Right ventricle myocardium inferior (tissue), 1 donor: ENCODE data around the gene TYRP1. TPM values are rescaled to one million over a fixed set of nuclear protein-coding genes. Genes with fewer than 3 reads are reported as not detected.

Experiments
- ATAC-seq: fragments of 200-7000 bp; cut with Tn5 transposase; one replicate; pipeline ENCODE4 v1.9.1; 2020; ENCODE audit warnings: mild to moderate bottlenecking, moderate library complexity
- DNase-seq: peaks from one replicate; pipeline ENCODE4 v3.0.0; 2021; ENCODE audit errors: missing footprints
- intact Hi-C: fragments of 100-400 bp; cut with DNase I; formaldehyde crosslinking; loops from one replicate; pipeline ENCODE4 v1.11.0; 2022
- total RNA-seq: library from RNA; stranded (reverse); fragmentation: NEBNext Ultra II Directional; extraction: Animal tissue kit (Norgen Biotek cat#: 25700); gene quantifications from one replicate; pipeline ENCODE4 v1.2.1, GENCODE V29; 2021
- donor health status: DM: no; HTN: yes; CAD: no; lungs with severe emphysema.

TYRP1 gene
- total RNA-seq, 1 donor from 2014 or later, result 57.4 TPM

DNA sequence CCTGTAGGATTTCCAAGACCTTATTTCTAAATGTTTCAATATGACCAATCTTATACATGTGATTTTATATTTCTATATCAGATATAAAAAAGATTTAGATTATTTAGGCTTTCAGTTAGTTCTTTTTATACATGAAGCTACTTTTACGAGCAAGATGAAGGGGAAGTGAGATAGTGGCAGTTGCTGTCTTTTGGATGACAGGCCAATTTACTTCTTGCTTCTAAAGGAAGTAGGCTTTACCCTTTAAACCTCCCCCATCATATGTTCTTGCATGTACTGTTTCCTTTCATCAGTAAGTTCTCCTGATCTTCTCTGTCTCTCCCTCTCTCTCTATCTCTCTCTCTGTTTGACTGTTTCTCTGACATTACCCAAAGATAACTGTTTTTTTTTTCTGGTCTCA lies 4.0 kb upstream of the TYRP1 start:
- no peak for DNase-seq
- ATAC-seq, result no peak
- intact Hi-C loops, result no loop called here

DNA sequence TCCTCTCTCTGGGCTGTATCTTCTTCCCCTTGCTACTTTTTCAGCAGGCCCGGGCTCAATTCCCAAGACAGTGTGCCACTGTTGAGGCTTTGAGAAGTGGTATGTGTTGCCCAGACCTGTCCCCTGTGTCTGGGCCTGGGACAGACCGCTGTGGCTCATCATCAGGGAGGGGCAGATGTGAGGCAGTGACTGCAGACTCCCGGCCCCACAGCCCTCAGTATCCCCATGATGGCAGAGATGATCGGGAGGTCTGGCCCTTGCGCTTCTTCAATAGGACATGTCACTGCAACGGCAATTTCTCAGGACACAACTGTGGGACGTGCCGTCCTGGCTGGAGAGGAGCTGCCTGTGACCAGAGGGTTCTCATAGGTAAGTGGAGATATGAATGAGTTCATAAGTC lies 828 bp downstream of the TYRP1 start:
- DNase-seq (no peak), ATAC-seq (no peak)
- intact Hi-C loops, result no loop called here

DNA sequence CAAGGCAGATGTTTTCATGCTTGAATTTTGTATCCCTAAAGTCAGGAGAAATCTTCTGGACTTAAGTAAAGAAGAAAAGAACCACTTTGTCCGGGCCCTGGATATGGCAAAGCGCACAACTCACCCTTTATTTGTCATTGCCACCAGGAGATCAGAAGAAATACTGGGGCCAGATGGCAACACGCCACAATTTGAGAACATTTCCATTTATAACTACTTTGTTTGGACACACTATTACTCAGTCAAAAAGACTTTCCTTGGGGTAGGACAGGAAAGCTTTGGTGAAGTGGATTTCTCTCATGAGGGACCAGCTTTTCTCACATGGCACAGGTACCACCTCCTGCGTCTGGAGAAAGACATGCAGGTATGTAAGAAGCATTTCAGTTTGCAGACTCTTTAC lies 2.3 kb downstream of the TYRP1 start:
- peak; percentile 85 for ATAC-seq
- intact Hi-C loops, result no loop called here
- DNase-seq, result no peak

GRCh38 chr9:12696931-12697622 lies 3.9 kb downstream of the TYRP1 start:
- no peak for DNase-seq
- ATAC-seq, result no peak
- intact Hi-C loops, result no loop called here

GRCh38 chr9:12697719-12698118 lies 4.5 kb downstream of the TYRP1 start:
- intact Hi-C loops, result no loop called here
- ATAC-seq (no peak), DNase-seq (no peak)

GRCh38 chr9:12698266-12698665 lies 5.1 kb downstream of the TYRP1 start:
- ATAC-seq (peak; percentile 12), DNase-seq (no peak)
- intact Hi-C loops, result no loop called here

GRCh38 chr9:12698986-12699385 lies 5.8 kb downstream of the TYRP1 start:
- intact Hi-C loops, result no loop called here
- DNase-seq, result no peak
- no peak for ATAC-seq

GRCh38 chr9:12699529-12699928 lies 6.3 kb downstream of the TYRP1 start:
- ATAC-seq (no peak), DNase-seq (no peak)
- intact Hi-C loops, result no loop called here

DNA sequence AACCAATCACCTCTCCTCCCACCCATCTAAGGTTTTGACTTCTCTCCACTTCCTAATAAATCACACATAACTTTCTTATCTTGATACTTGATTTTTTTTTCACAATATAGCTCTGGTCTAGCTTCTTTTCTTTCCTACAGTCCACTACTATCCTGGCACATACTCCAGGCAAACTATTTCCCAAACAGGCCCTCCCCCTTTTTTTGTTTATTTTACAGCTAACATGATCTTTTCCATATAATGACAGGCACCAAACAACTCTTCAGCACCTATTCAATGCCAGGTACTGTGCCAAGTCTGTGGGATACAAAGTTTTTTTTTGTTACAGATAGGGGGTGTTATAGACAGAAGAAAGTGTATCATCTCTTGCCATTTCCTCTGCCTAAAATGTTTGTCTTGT lies 7.9 kb downstream of the TYRP1 start:
- ATAC-seq (no peak), DNase-seq (no peak)
- intact Hi-C loops, result no loop called here

DNA sequence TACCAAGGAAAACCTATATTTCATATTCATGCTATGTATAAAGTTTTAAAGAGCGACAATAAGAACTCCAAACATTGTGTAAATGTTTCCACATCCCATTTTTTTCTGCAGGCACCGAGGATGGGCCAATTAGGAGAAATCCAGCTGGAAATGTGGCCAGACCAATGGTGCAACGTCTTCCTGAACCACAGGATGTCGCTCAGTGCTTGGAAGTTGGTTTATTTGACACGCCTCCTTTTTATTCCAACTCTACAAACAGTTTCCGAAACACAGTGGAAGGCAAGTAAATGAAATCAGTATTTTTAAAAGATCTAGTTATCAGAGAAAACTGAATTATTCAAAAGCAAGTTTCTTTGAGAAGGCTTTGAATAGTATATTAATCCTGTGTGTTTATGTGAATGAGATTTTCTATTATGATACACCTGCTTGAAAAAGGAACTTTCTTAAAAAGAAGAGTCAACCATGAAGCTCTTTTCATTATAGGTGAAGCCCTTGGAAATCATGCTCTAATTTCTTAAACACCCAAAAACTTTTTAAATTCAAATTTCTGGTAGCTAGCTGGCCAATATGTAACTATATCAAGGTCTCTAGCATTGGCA lies 9.1 kb downstream of the TYRP1 start:
- DNase-seq, result no peak
- ATAC-seq, result peak; percentile 54
- intact Hi-C loops, result no loop called here

DNA sequence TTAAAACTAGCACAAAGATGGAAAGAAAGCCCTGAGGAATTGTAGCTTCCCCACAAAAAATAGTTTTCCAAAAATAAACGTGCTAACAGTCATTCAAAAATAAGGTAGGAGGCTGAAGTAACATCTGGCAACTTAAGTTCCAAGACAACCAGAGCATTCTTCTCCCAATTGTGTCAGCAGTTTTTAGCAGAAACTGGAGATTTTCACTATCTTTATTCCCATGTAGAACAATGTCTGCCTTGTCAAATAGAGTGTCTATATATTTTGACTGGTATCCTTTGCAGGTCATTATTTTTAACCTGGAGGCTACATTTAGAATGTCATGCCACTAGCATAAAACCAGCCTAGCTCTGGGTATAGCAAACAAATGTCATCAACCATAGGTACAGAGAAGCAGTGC lies 10.8 kb downstream of the TYRP1 start:
- no peak for ATAC-seq
- intact Hi-C loops, result no loop called here
- no peak for DNase-seq

DNA sequence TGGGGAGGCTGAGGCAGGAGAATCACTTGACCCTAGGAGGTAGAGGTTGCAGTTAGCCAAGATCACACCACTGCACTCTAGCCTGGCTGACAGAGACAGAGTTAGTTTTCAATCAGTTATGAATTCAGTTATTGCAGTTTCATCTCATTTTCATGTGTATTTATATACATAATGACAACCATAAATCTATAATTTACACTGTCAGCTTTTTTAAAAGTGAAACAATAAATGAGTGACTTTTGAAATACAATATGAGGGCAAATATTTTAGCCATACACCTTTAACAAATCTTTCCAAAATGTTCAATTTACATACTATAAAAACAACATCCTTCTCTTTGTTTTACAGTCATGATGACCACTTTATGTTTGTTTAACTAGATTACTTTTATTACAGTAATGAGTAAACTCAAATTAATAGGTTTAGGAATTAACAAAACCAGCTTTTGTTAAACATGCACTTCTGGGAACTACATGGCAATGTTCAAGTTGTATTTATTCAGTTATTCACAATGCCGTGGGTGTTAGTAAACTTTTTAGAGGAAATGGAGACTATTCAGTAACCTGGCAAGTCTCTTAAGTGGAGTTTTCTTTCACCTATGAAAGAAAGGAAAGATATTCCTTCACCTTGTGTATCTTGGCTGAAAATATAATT lies 12.7 kb downstream of the TYRP1 start:
- intact Hi-C loops, result no loop called here
- ATAC-seq, result no peak

GRCh38 chr9:12708562-12709298 lies 15.5 kb downstream of the TYRP1 start:
- ATAC-seq (no peak), DNase-seq (no peak)
- intact Hi-C loops, result no loop called here

More for the DNA sequence above, 12.7 kb downstream of the TYRP1 start:
- no peak for DNase-seq

DNA sequence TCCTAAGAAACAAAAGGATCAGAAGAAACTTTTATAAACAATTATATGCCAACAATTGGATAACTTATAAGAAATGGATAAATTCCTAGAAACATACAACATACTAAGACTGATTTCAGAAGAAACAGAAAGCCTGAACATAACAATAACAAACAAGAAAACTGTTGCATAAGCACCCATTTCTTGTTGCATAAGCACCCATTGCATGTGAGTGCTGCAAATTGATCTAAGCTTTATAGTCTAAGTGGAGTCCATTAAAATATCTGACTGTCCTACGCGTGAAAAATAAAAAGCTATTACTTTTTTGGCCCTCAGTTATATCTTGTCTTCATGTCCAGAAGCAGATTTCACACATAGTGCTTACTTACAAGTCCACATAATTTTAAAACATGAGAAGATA lies 19.3 kb downstream of the TYRP1 start:
- intact Hi-C loops, result loop anchor here (10.0 kb wide), 1 partner anchor 292 kb away; no protein-coding TSS in a partner anchor
- ATAC-seq, result no peak
- no peak for DNase-seq

GRCh38 chr9:12715268-12715667 lies 22.1 kb downstream of the TYRP1 start:
- DNase-seq, result no peak
- no peak for ATAC-seq
- intact Hi-C loops, result loop anchor here (10.0 kb wide), 1 partner anchor 290 kb away; no protein-coding TSS in a partner anchor

DNA sequence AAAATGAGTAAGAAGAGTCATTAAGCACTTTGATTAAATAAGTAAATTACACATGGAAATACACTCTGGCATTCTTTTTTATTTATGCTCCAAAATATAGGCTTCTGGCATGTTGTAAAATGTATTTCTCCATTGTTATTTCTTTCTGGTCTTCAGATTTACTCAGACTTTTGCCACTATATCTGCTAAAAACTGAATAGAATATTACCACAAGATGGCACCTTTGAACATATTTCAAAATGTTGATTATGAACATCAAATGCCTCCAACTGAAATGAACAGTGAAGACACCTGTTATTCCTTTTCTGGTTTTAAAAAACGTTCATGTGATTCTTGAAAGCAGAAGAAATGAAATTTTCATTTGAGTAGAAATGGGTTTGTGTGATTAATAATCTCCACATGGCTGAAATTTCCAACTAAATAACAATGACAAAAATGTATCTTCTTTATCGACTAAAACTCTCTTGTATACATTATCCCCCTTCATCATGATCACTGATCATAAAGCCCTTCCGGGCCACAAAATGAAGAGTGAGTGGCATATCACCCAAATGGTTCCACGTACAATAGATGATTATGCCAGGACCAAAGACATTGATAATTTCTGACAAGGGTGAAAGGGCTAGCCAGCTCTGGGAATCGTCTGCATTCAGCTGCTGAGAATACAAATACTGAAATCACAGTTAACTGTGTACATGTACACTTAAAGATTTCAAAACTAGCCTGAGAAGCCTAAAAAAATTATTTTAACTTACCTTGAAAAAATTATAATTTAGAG lies 23.8 kb downstream of the TYRP1 start:
- DNase-seq (no peak), ATAC-seq (no peak)
- intact Hi-C loops, result loop anchor here (10.0 kb wide), 1 partner anchor 288 kb away; no protein-coding TSS in a partner anchor

GRCh38 chr9:12717907-12718306 lies 24.7 kb downstream of the TYRP1 start:
- no peak for ATAC-seq
- intact Hi-C loops, result loop anchor here (2.0 to 10.0 kb wide), 2 partner anchors 287 to 371 kb away; no protein-coding TSS in a partner anchor
- no peak for DNase-seq

GRCh38 chr9:12718482-12719026 lies 25.4 kb downstream of the TYRP1 start:
- DNase-seq (no peak), ATAC-seq (no peak)
- intact Hi-C loops, result loop anchor here (2.0 to 10.0 kb wide), 2 partner anchors 286 to 370 kb away; no protein-coding TSS in a partner anchor
